ENCODE data around the gene WNT3A.
"Not testable (repeated sequence)": the region's sequence is repeated elsewhere in the genome, so short reads cannot be mapped to it uniquely, and the experiment has no call there.

WNT3A gene

GRCh38 chr1:227972283-227972679 is 34.5 kb upstream of the WNT3A start:
- H3K79me2 ChIP-seq (ENCODE audit: low read length); H3K27ac ChIP-seq (ENCODE audit: low read length); H4K20me1 ChIP-seq (ENCODE audit: insufficient read depth, low read length): not testable (repeated sequence)

GRCh38 chr1:227972843-227973374 is 33.9 kb upstream of the WNT3A start:
- H3K9ac ChIP-seq (ENCODE audit: low read length); DNase-seq; H2AFZ ChIP-seq (ENCODE audit: low read length); H3K4me1 ChIP-seq (ENCODE audit: low read length); H3K36me3 ChIP-seq (replicated peaks; ENCODE audit: insufficient read depth, low read length); H3K27ac ChIP-seq (ENCODE audit: low read length); H4K20me1 ChIP-seq (ENCODE audit: insufficient read depth, low read length); H3K27me3 ChIP-seq (replicated peaks; ENCODE audit: insufficient read depth, low read length); H3K9me3 ChIP-seq (replicated peaks; ENCODE audit: insufficient read depth, low read length); H3K9me2 ChIP-seq (replicated peaks; ENCODE audit: insufficient read depth, low read length); H3K79me2 ChIP-seq (ENCODE audit: low read length); H3K4me3 ChIP-seq (ENCODE audit: low read length); H3F3A ChIP-seq (ENCODE audit: insufficient read depth, low read length); H3K4me2 ChIP-seq (ENCODE audit: low read depth, low read length): not testable (repeated sequence)

More at GRCh38 chr1:227972283-227972679, 34.5 kb upstream of the WNT3A start:
- H3K36me3 ChIP-seq (replicated peaks; ENCODE audit: insufficient read depth, low read length); H3K9ac ChIP-seq (ENCODE audit: low read length); H3F3A ChIP-seq (ENCODE audit: insufficient read depth, low read length); H3K9me2 ChIP-seq (replicated peaks; ENCODE audit: insufficient read depth, low read length); DNase-seq; H3K4me1 ChIP-seq (ENCODE audit: low read length); H3K4me3 ChIP-seq (ENCODE audit: low read length); H3K9me3 ChIP-seq (replicated peaks; ENCODE audit: insufficient read depth, low read length); H2AFZ ChIP-seq (ENCODE audit: low read length); H3K4me2 ChIP-seq (ENCODE audit: low read depth, low read length); H3K27me3 ChIP-seq (replicated peaks; ENCODE audit: insufficient read depth, low read length): not testable (repeated sequence)

- DNase-seq; H3K79me2 ChIP-seq (ENCODE audit: low read length); H3K4me2 ChIP-seq (ENCODE audit: low read depth, low read length); H4K20me1 ChIP-seq (ENCODE audit: insufficient read depth, low read length); H2AFZ ChIP-seq (ENCODE audit: low read length); H3K4me3 ChIP-seq (ENCODE audit: low read length); H3K9me3 ChIP-seq (replicated peaks; ENCODE audit: insufficient read depth, low read length); H3K36me3 ChIP-seq (replicated peaks; ENCODE audit: insufficient read depth, low read length); H3K9ac ChIP-seq (ENCODE audit: low read length); H3K4me1 ChIP-seq (ENCODE audit: low read length); H3K9me2 ChIP-seq (replicated peaks; ENCODE audit: insufficient read depth, low read length); H3K27ac ChIP-seq (ENCODE audit: low read length); H3F3A ChIP-seq (ENCODE audit: insufficient read depth, low read length); H3K27me3 ChIP-seq (replicated peaks; ENCODE audit: insufficient read depth, low read length): not testable (repeated sequence)
Observed at GRCh38 chr1:227973724-227974288, 33.0 kb upstream of the WNT3A start.

GRCh38 chr1:227975583-227976283 is 31.1 kb upstream of the WNT3A start:
- H3K9me3 ChIP-seq (replicated peaks; ENCODE audit: insufficient read depth, low read length); H3K4me2 ChIP-seq (ENCODE audit: low read depth, low read length); H3K27me3 ChIP-seq (replicated peaks; ENCODE audit: insufficient read depth, low read length); H3F3A ChIP-seq (ENCODE audit: insufficient read depth, low read length); H3K9ac ChIP-seq (ENCODE audit: low read length); H3K36me3 ChIP-seq (replicated peaks; ENCODE audit: insufficient read depth, low read length); DNase-seq; H2AFZ ChIP-seq (ENCODE audit: low read length); H3K27ac ChIP-seq (ENCODE audit: low read length); H3K4me3 ChIP-seq (ENCODE audit: low read length); H3K4me1 ChIP-seq (ENCODE audit: low read length); H3K79me2 ChIP-seq (ENCODE audit: low read length); H3K9me2 ChIP-seq (replicated peaks; ENCODE audit: insufficient read depth, low read length); H4K20me1 ChIP-seq (ENCODE audit: insufficient read depth, low read length): not testable (repeated sequence)

GRCh38 chr1:227987181-227987580 is 19.6 kb upstream of the WNT3A start:
- H3K79me2 ChIP-seq (ENCODE audit: low read length) = no peaks in the 10 kb centered on the region
- no peaks in the 10 kb centered on the region for H3K9me2 ChIP-seq (replicated peaks; ENCODE audit: insufficient read depth, low read length)
- H3K27ac ChIP-seq (ENCODE audit: low read length) = no peak overlapping the region
- no peaks in the 10 kb centered on the region for H3K36me3 ChIP-seq (replicated peaks; ENCODE audit: insufficient read depth, low read length)
- no peak for DNase-seq
- no peaks in the 10 kb centered on the region for H3K4me1 ChIP-seq (ENCODE audit: low read length)
- H3K4me2 ChIP-seq (ENCODE audit: low read depth, low read length) = no peak overlapping the region
- no peaks in the 10 kb centered on the region for H3K27me3 ChIP-seq (replicated peaks; ENCODE audit: insufficient read depth, low read length)
- no peaks in the 10 kb centered on the region for H3F3A ChIP-seq (ENCODE audit: insufficient read depth, low read length)
- H4K20me1 ChIP-seq (ENCODE audit: insufficient read depth, low read length) = no peaks in the 10 kb centered on the region
- no peaks in the 10 kb centered on the region for H3K9me3 ChIP-seq (replicated peaks; ENCODE audit: insufficient read depth, low read length)
- H3K4me3 ChIP-seq (ENCODE audit: low read length) = no peak overlapping the region
- TF ChIP-seq EZH2phosphoT487 (IDR thresholded peaks at IDR 0.05; ENCODE audit: low read length) = no peak
- no peak for TF ChIP-seq CTCF (IDR thresholded peaks at IDR 0.05; ENCODE audit: low read length)
- TF ChIP-seq EZH2 (optimal IDR thresholded peaks at IDR 0.05; ENCODE audit: low read depth, low read length) = no peak
- H2AFZ ChIP-seq (ENCODE audit: low read length) = no peak overlapping the region
- H3K9ac ChIP-seq (ENCODE audit: low read length) = no peak overlapping the region

All from MM.1S (cell line).